IPS DF 6.9 (cell line): ENCODE data around the gene PLVAP.

Experiments
- DNase-seq: peaks from one replicate; pipeline ENCODE4 v3.0.0-alpha.2; 2013; ENCODE audit warnings: low read depth, low spot score
- H3K27ac ChIP-seq: one replicate; pipeline ENCODE4 v1.5.1; 2013; ENCODE audit warnings: low read length, control low read depth
- H3K27me3 ChIP-seq: 2 replicates; pipeline ENCODE4 v1.6.1; 2013; ENCODE audit warnings: mild to moderate bottlenecking, low read length; ENCODE audit not compliant: control insufficient read depth, insufficient read depth
- H3K36me3 ChIP-seq: 2 replicates; pipeline ENCODE4 v1.6.1; 2013; ENCODE audit warnings: low read length; ENCODE audit not compliant: control insufficient read depth, insufficient read depth
- H3K4me1 ChIP-seq: 2 replicates; pipeline ENCODE4 v1.6.1; 2013; ENCODE audit warnings: low read length; ENCODE audit not compliant: control insufficient read depth, insufficient read depth
- H3K4me3 ChIP-seq: 2 replicates; pipeline ENCODE4 v1.5.1; 2013; ENCODE audit warnings: mild to moderate bottlenecking, low read length
- H3K9me3 ChIP-seq: 2 replicates; pipeline ENCODE4 v1.6.1; 2013; ENCODE audit warnings: low read length, inconsistent platforms; ENCODE audit not compliant: control insufficient read depth, insufficient read depth
- WGBS: extraction: QIAGEN DNeasy Blood & Tissue Kit; methylation state at CpG from one replicate; pipeline ENCODE4 v1.1.7; 2013; ENCODE audit warnings: mixed read lengths, missing lambda C conversion rate; ENCODE audit not compliant: insufficient read length, insufficient coverage; 5-methylcytosine and 5-hydroxymethylcytosine counted together

The PLVAP gene

GRCh38 chr19:17327654-17328516 is 49.3 kb downstream of the PLVAP start:
- Histone ChIP-seq H3K4me3 (peak overlapping the region; percentile 53; the same call in 1 of the 2 replicates), H3K36me3 (peaks cover 4% of the 10 kb centered on the region), H3K9me3 (no peaks in the 10 kb centered on the region), H3K4me1 (peaks cover 13% of the 10 kb centered on the region), H3K27me3 (no peaks in the 10 kb centered on the region), H3K27ac (no peak overlapping the region)
- WGBS, result no CpG with 5 or more reads among the region's 64 CpGs
- no peak for DNase-seq

- no peak for DNase-seq
- Histone ChIP-seq H3K36me3 (peaks cover 4% of the 10 kb centered on the region), H3K4me3 (peak overlapping the region; percentile 53; the same call in 1 of the 2 replicates), H3K9me3 (no peaks in the 10 kb centered on the region), H3K27ac (no peak overlapping the region), H3K4me1 (peaks cover 13% of the 10 kb centered on the region), H3K27me3 (no peaks in the 10 kb centered on the region)
- no CpG with 5 or more reads among the region's 27 CpGs for WGBS
Observed at GRCh38 chr19:17327068-17327653, 50.0 kb downstream of the PLVAP start.

GRCh38 chr19:17326595-17326966 is 50.6 kb downstream of the PLVAP start:
- DNase-seq, result no peak
- no CpG with 5 or more reads among the region's 11 CpGs for WGBS
- H3K36me3 ChIP-seq, result peaks cover 6% of the 10 kb centered on the region
- H3K9me3 ChIP-seq, result no peaks in the 10 kb centered on the region
- H3K27ac ChIP-seq, result no peak overlapping the region
- H3K27me3 ChIP-seq, result no peaks in the 10 kb centered on the region
- H3K4me3 ChIP-seq, result no peak overlapping the region
- peaks cover 13% of the 10 kb centered on the region for H3K4me1 ChIP-seq

- no peak overlapping the region for H3K27ac ChIP-seq
- H3K27me3 ChIP-seq, result no peaks in the 10 kb centered on the region
- H3K4me3 ChIP-seq, result no peak overlapping the region
- no peak for DNase-seq
- WGBS, result no CpG with 5 or more reads among the region's 17 CpGs
- peaks cover 6% of the 10 kb centered on the region for H3K36me3 ChIP-seq
- H3K9me3 ChIP-seq, result no peaks in the 10 kb centered on the region
- H3K4me1 ChIP-seq, result peaks cover 13% of the 10 kb centered on the region
Observed at GRCh38 chr19:17325881-17326594, 51.1 kb downstream of the PLVAP start.

- Histone ChIP-seq H3K27ac (no peak overlapping the region), H3K4me3 (no peak overlapping the region), H3K27me3 (no peaks in the 10 kb centered on the region), H3K4me1 (peaks cover 13% of the 10 kb centered on the region), H3K9me3 (no peaks in the 10 kb centered on the region), H3K36me3 (peaks cover 12% of the 10 kb centered on the region)
- no peak for DNase-seq
- WGBS, result no CpG with 5 or more reads among the region's 20 CpGs
Observed at GRCh38 chr19:17325133-17325532, 52.0 kb downstream of the PLVAP start.

- no peak for DNase-seq
- no CpG with 5 or more reads among the region's 28 CpGs for WGBS
- peaks cover 13% of the 10 kb centered on the region for H3K4me1 ChIP-seq
- H3K9me3 ChIP-seq, result no peaks in the 10 kb centered on the region
- peaks cover 16% of the 10 kb centered on the region for H3K36me3 ChIP-seq
- no peaks in the 10 kb centered on the region for H3K27me3 ChIP-seq
- H3K4me3 ChIP-seq, result no peak overlapping the region
- H3K27ac ChIP-seq, result no peak overlapping the region
Observed at GRCh38 chr19:17324357-17325114, 52.6 kb downstream of the PLVAP start.

GRCh38 chr19:17323964-17324332 is 53.2 kb downstream of the PLVAP start:
- WGBS, result no CpG with 5 or more reads among the region's 7 CpGs

GRCh38 chr19:17323300-17323963 is 53.7 kb downstream of the PLVAP start:
- Histone ChIP-seq H3K27me3 (no peaks in the 10 kb centered on the region), H3K36me3 (peaks cover 19% of the 10 kb centered on the region)

More at GRCh38 chr19:17323964-17324332, 53.2 kb downstream of the PLVAP start:
- no peak overlapping the region for H3K4me3 ChIP-seq
- H3K36me3 ChIP-seq, result peaks cover 17% of the 10 kb centered on the region
- no peaks in the 10 kb centered on the region for H3K9me3 ChIP-seq
- H3K4me1 ChIP-seq, result peaks cover 8% of the 10 kb centered on the region
- H3K27me3 ChIP-seq, result no peaks in the 10 kb centered on the region
- no peak for DNase-seq
- no peak overlapping the region for H3K27ac ChIP-seq

GRCh38 chr19:17322854-17323253 is 54.3 kb downstream of the PLVAP start:
- no peaks in the 10 kb centered on the region for H3K9me3 ChIP-seq
- H3K27me3 ChIP-seq, result no peaks in the 10 kb centered on the region
- no peak overlapping the region for H3K27ac ChIP-seq
- peaks cover 19% of the 10 kb centered on the region for H3K36me3 ChIP-seq
- no peak overlapping the region for H3K4me3 ChIP-seq
- WGBS, result no CpG with 5 or more reads among the region's 10 CpGs
- peaks cover 8% of the 10 kb centered on the region for H3K4me1 ChIP-seq
- no peak for DNase-seq

More at GRCh38 chr19:17323300-17323963, 53.7 kb downstream of the PLVAP start:
- WGBS, result no CpG with 5 or more reads among the region's 56 CpGs
- DNase-seq, result no peak
- peaks cover 8% of the 10 kb centered on the region for H3K4me1 ChIP-seq
- no peaks in the 10 kb centered on the region for H3K9me3 ChIP-seq
- H3K4me3 ChIP-seq, result no peak overlapping the region
- H3K27ac ChIP-seq, result no peak overlapping the region
